Thyroid gland (tissue), 4 donors: Measurements from ENCODE around the gene KRT77.

Source experiments
- POLR2A ChIP-seq, 2 donors: fragments of 450-650 bp; IDR thresholded peaks; one replicate each; pipeline ENCODE4 v1.6.1; 2017; ENCODE audit warnings: antibody characterized with exemption in 2 of 2, mild to moderate bottlenecking in 2 of 2, moderate library complexity in 1 of 2
- TF ChIP-seq, protein P1 (sequence below), 6 experiments: fragments of 200-600 bp in 3 of 6; fragments of 450-650 bp in 3 of 6; sonication (generic) in 3 of 6; IDR thresholded peaks; one replicate each; pipeline ENCODE4 v1.5.1; 2016 to 2019; ENCODE audit warnings: antibody characterized with exemption in 6 of 6, mild to moderate bottlenecking in 2 of 6, inconsistent platforms in 1 of 6, moderate library complexity in 1 of 6

DNA sequence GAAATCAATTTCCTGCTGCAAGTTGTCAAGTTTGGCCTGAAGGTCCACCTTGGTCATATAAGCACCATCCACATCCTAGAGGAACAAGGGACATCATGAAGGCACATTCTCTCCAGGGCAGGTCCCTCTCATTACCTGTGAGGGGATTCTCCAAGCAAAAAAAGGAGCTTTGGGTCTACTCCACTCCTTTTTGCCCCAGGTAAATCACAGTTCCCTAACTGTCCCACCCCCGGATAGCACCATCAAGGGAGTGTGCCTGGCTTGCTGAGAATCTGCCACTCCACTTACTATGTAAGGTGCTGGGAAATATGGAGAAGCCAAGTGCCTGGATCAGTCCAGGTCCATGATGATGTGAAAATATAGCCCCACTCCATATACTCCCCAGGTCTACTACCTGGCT is 25.7 kb downstream of the KRT77 start:
- no peak for TF ChIP-seq POLR2A (IDR thresholded peaks at IDR 0.05)
- TF ChIP-seq, protein P1, sequence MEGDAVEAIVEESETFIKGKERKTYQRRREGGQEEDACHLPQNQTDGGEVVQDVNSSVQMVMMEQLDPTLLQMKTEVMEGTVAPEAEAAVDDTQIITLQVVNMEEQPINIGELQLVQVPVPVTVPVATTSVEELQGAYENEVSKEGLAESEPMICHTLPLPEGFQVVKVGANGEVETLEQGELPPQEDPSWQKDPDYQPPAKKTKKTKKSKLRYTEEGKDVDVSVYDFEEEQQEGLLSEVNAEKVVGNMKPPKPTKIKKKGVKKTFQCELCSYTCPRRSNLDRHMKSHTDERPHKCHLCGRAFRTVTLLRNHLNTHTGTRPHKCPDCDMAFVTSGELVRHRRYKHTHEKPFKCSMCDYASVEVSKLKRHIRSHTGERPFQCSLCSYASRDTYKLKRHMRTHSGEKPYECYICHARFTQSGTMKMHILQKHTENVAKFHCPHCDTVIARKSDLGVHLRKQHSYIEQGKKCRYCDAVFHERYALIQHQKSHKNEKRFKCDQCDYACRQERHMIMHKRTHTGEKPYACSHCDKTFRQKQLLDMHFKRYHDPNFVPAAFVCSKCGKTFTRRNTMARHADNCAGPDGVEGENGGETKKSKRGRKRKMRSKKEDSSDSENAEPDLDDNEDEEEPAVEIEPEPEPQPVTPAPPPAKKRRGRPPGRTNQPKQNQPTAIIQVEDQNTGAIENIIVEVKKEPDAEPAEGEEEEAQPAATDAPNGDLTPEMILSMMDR (IDR thresholded peaks at IDR 0.05) = no peak
